ENCODE data around the gene CAMK2A. TPM values are rescaled to one million over a fixed set of nuclear protein-coding genes. Genes with fewer than 3 reads are reported as not detected.

The CAMK2A gene
- polyA plus RNA-seq, 6 donors from 2014 or later: not detected

DNA sequence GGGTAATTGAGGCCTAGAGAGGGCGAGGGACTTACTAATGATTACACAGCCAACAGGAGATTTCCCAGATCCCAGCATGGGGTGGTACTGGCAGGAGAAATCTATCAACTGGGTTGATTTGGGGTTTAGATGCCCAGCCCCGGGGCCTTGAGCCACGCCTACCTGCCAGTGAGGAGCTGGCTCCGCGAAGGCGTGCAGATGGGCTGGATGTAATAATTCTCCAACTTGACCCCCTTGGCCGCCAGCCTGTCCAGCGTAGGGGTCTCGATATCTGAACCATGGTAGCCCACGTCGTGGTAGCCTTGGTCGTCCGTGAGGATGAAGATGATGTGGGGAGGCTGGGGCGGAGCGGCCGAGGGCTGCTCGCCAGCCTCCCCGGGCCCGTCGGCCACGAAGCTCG lies 12.3 kb upstream of the CAMK2A start:
- no peak for DNase-seq
- no peak for ATAC-seq (ENCODE audit: low read depth in 2 of 2)
- peaks cover 0 to 10% (median 8%) of the 10 kb centered on the region in 3 donors for H3K4me1 Mint-ChIP-seq
- no peaks in the 10 kb centered on the region for H3K36me3 Mint-ChIP-seq
- peak overlapping the region in 1 of 6 donors; percentile 88 for H3K27ac Mint-ChIP-seq
- no peaks in the 10 kb centered on the region for H3K9me3 Mint-ChIP-seq
- H3K27me3 Mint-ChIP-seq: peaks cover 31 to 77% (median 53%) of the 10 kb centered on the region in 3 donors
- peak overlapping the region in 1 of 8 donors; percentile 65 for H3K4me3 Mint-ChIP-seq

DNA sequence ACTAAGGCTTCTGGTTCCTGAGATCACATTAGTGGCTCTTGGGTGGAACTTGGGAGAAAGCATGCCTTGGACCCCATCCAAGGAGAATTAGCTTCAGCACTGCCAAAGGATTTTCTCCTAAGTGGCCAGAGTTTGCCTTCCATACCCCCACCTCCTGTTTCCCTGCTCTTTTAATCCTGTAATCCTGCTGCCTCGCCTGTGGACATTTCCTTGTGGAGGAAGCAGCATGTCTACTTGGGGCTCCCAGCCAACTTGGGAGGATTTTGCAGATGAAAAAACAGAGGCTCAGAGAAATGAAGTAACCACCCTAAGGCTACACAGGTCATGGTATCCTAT lies 11.6 kb upstream of the CAMK2A start:
- Mint-ChIP-seq H3K27me3 (peaks cover 26 to 72% (median 53%) of the 10 kb centered on the region in 3 donors), H3K9me3 (no peaks in the 10 kb centered on the region), H3K36me3 (no peaks in the 10 kb centered on the region), H3K4me3 (no peak overlapping the region), H3K27ac (no peak overlapping the region), H3K4me1 (peaks cover 0 to 10% (median 8%) of the 10 kb centered on the region in 3 donors)
- ATAC-seq (ENCODE audit: low read depth in 2 of 2): no peak
- DNase-seq: no peak

DNA sequence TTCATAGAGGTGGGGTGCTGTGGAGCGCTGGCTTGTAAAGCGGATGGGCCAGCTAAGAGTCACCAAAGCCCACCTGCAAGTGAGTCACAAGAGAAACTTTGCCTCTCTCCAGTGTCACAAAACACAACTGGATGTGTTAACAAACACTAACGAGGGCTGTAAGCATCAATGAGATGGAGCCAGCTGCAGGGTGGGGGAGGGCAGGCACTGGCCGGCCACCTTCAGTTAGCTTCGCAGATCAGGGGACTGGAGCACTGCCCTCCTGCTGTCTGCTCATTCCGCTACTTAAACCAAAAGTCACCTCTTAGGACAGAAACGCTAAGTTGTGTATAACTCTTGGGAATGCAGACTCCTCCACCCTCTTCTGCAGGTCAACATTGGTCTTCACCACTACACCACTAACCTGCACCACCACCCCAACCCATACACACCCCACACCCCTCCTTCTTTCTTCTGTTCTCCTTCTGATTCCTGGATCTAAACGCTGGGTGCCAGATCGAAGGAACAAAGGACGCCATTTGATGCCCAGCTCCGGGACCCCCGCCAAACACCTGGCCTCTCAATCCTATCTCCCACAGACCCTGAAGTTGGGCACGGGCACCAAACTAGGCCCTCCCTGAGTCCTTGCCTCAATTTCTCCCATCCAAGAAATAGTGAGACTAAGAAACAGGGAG lies 11.1 kb upstream of the CAMK2A start:
- Mint-ChIP-seq H3K4me3 (no peak overlapping the region), H3K36me3 (no peaks in the 10 kb centered on the region), H3K27ac (peak overlapping the region in 1 of 6 donors; percentile 43), H3K9me3 (no peaks in the 10 kb centered on the region), H3K27me3 (peaks cover 24 to 67% (median 51%) of the 10 kb centered on the region in 3 donors), H3K4me1 (peaks cover 0 to 10% (median 8%) of the 10 kb centered on the region in 3 donors)
- ATAC-seq (ENCODE audit: low read depth in 2 of 2) (no peak), DNase-seq (no peak)

- Mint-ChIP-seq H3K27me3 (peaks cover 19 to 59% (median 44%) of the 10 kb centered on the region in 3 donors), H3K4me3 (no peak overlapping the region), H3K36me3 (no peaks in the 10 kb centered on the region), H3K9me3 (no peaks in the 10 kb centered on the region), H3K27ac (no peak overlapping the region), H3K4me1 (peaks cover 0 to 10% (median 8%) of the 10 kb centered on the region in 3 donors)
- no peak for DNase-seq
- no peak for ATAC-seq (ENCODE audit: low read depth in 2 of 2)
These were observed 10.2 kb upstream of the CAMK2A start for GRCh38 chr5:150299571-150300327.

DNA sequence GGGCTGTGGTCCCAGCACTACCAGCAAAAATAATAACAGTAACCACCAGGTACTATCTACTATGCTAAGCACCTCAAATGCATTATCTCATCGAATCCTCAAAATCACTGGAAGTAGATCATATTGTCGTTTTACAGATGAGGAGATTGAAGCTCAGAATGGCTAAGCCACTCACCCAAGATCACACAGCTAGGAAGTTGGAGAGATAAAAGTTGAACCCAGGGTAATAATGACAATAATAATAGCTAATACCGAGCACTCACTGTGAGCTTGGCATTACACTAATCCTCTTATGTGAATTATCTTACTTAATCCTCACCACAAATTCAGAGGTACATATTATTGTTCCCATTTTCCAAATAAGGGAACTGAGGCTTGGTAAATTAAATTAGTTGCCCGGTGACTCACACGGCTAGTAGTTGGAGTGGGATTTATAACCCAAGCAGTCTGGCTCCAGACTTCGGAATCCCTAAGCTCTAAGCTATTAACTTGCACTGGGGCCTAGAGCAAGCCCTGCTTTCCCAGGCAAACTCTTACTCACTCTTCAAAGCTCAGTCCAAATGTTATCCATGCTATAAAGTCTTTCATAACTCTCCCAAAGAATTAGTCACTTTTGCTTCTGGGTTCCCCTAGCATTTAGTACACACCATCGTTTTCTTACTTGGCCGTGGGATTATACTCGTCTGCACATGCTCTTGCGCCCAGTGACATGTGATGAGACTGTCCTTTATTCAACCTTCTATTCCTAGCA lies 9.3 kb upstream of the CAMK2A start:
- no peak for ATAC-seq (ENCODE audit: low read depth in 2 of 2)
- H3K27me3 Mint-ChIP-seq: peaks cover 14 to 53% (median 38%) of the 10 kb centered on the region in 3 donors

DNA sequence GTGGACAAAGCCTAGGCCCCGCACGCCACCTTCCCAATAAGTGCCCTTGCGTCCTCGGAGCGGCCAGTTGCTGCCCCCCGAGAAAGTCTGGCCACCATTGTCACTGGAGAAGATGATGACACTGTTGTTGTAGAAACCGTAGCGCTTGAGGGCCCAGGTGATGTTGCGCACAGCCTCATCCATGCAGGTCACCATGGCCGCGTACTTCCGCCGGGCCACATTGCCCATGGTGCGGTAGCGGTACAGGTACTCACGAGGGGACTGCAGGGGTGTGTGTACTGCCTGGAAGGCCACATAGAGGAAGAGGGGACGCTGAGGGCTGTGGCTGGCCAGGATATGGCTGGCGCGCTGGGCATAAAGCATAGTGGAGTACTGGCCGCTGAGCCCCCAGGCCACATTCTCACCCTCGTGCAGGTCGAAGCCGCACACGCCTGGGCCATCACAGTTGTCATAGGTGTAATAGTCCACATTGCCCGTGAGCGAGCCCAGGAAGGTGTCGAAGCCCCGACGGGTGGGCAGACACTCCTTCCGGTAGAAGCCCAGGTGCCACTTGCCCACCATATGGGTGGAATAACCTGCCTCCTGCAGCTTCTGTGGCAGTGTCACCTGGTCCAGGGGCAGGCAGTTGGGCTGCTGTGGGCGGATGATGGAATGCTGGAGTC lies 8.5 kb upstream of the CAMK2A start:
- Mint-ChIP-seq H3K4me1 (peaks cover 0 to 10% (median 2%) of the 10 kb centered on the region in 3 donors), H3K27me3 (peaks cover 9 to 48% (median 35%) of the 10 kb centered on the region in 3 donors), H3K9me3 (no peaks in the 10 kb centered on the region), H3K4me3 (no peak overlapping the region), H3K27ac (no peak overlapping the region), H3K36me3 (no peaks in the 10 kb centered on the region)
- ATAC-seq (ENCODE audit: low read depth in 2 of 2) (no peak), DNase-seq (no peak)

More for the DNA sequence above, 9.3 kb upstream of the CAMK2A start:
- no peaks in the 10 kb centered on the region for H3K9me3 Mint-ChIP-seq
- no peak overlapping the region for H3K27ac Mint-ChIP-seq
- H3K4me3 Mint-ChIP-seq: no peak overlapping the region
- H3K36me3 Mint-ChIP-seq: no peaks in the 10 kb centered on the region
- H3K4me1 Mint-ChIP-seq: peaks cover 0 to 10% (median 8%) of the 10 kb centered on the region in 3 donors
- no peak for DNase-seq

GRCh38 chr5:150297236-150297890 lies 7.8 kb upstream of the CAMK2A start:
- Mint-ChIP-seq H3K27ac (no peak overlapping the region), H3K9me3 (no peaks in the 10 kb centered on the region), H3K4me3 (no peak overlapping the region), H3K4me1 (peaks cover 0 to 5% (median 2%) of the 10 kb centered on the region in 3 donors), H3K27me3 (peaks cover 11 to 45% (median 35%) of the 10 kb centered on the region in 3 donors), H3K36me3 (no peaks in the 10 kb centered on the region)
- DNase-seq (no peak), ATAC-seq (ENCODE audit: low read depth in 2 of 2) (no peak)

DNA sequence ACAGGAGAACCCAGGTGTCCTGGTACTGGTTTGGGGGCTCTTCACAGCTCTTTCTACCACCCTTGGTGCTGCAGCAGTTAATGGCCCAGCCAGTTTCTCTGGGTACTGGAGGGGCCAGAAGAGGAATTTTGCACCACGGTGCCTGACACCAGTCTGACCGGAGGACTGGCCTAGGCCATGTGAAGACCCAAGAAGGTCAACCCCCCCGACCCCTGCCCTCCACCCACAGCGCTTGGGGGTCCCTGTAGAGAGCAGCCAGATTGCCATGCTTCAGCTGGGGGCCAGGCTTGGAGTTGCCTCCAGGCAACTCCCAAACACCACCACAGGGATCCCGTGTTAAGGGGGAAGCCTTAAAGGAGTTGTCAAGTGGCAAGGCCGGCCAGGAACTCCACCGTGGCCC lies 6.9 kb upstream of the CAMK2A start:
- H3K4me3 Mint-ChIP-seq: no peak overlapping the region
- H3K36me3 Mint-ChIP-seq: no peaks in the 10 kb centered on the region
- ATAC-seq (ENCODE audit: low read depth in 2 of 2) (no peak), DNase-seq (no peak)
- H3K9me3 Mint-ChIP-seq: no peaks in the 10 kb centered on the region
- no peak overlapping the region for H3K27ac Mint-ChIP-seq
- H3K4me1 Mint-ChIP-seq: peaks cover 0 to 4% (median 0%) of the 10 kb centered on the region in 3 donors
- peaks cover 11 to 39% (median 28%) of the 10 kb centered on the region in 3 donors for H3K27me3 Mint-ChIP-seq

GRCh38 chr5:150295741-150296486 lies 6.3 kb upstream of the CAMK2A start:
- H3K27ac Mint-ChIP-seq: no peak overlapping the region
- no peak overlapping the region for H3K4me3 Mint-ChIP-seq
- DNase-seq (no peak), ATAC-seq (ENCODE audit: low read depth in 2 of 2) (no peak)
- H3K4me1 Mint-ChIP-seq: peaks cover 0 to 4% (median 0%) of the 10 kb centered on the region in 3 donors
- H3K9me3 Mint-ChIP-seq: no peaks in the 10 kb centered on the region
- no peaks in the 10 kb centered on the region for H3K36me3 Mint-ChIP-seq
- H3K27me3 Mint-ChIP-seq: peaks cover 9 to 33% (median 23%) of the 10 kb centered on the region in 3 donors

- Mint-ChIP-seq H3K4me1 (peaks cover 0 to 4% (median 0%) of the 10 kb centered on the region in 3 donors), H3K36me3 (no peaks in the 10 kb centered on the region), H3K27me3 (peaks cover 9 to 30% (median 20%) of the 10 kb centered on the region in 3 donors), H3K4me3 (no peak overlapping the region), H3K9me3 (no peaks in the 10 kb centered on the region), H3K27ac (no peak overlapping the region)
- DNase-seq (no peak), ATAC-seq (ENCODE audit: low read depth in 2 of 2) (no peak)
These were observed 5.6 kb upstream of the CAMK2A start for GRCh38 chr5:150295172-150295634.

DNA sequence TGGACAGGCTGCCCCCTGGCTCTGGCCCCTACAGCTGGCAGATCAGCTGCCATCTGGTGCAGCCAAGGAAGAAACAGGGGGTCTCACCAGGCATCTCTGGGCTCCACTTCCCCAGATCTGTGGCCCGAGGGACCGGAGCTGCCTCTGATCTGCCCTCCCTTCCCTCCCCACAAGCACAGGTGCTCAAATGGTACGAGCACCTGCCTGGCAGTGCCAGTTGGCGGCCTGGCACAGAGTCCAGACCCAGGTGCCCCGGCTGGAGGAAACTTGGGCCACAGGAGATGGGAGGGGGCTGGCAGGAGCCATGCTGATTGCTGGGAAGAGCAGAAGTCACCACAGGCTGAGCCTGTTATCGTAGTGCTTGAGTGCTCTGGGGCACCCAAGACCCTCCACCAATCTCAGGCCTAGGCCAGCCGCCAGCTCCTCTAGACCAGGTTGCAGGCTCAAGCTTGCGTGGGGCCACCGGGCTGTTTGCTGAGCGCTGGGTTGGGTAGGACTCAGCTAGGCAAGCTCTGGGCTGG lies 5.0 kb upstream of the CAMK2A start:
- no peak for ATAC-seq (ENCODE audit: low read depth in 2 of 2)
- H3K4me1 Mint-ChIP-seq: no peaks in the 10 kb centered on the region

More for the DNA sequence above, 5.0 kb upstream of the CAMK2A start:
- H3K4me3 Mint-ChIP-seq: no peak overlapping the region
- H3K27ac Mint-ChIP-seq: no peak overlapping the region
- H3K36me3 Mint-ChIP-seq: no peaks in the 10 kb centered on the region
- peaks cover 9 to 30% (median 21%) of the 10 kb centered on the region in 3 donors for H3K27me3 Mint-ChIP-seq
- no peaks in the 10 kb centered on the region for H3K9me3 Mint-ChIP-seq
- DNase-seq: no peak

All from naive B cell (primary cell).